Natural killer cell (primary cell): ENCODE results near the gene FGA. TPM values are rescaled to one million over a fixed set of nuclear protein-coding genes. Genes with fewer than 3 reads are reported as not detected.
A peak's percentile ranks its signal among the peaks of the same experiment; 100 is the strongest.

ENCODE experiments used
- ATAC-seq, 3 donors: fragments of 150-1000 bp in 2 of 3; fragments of 200-7000 bp in 1 of 3; cut with Tn5 transposase; 1 replicate in 1 of 3; 2 replicates in 2 of 3; pipeline ENCODE4 v1.10.0; 2021; ENCODE audit warnings: mild to moderate bottlenecking in 2 of 3, moderate library complexity in 2 of 3
- DNase-seq, 2 donors: peaks; one replicate each; pipeline versions ENCODE4 v3.0.0 to v3.0.0-alpha.2; 2013 to 2021; ENCODE audit warnings: mixed read lengths in 1 of 2
- H3K27ac ChIP-seq: one replicate; pipeline ENCODE4 v1.5.1; 2013; ENCODE audit warnings: mild to moderate bottlenecking, low read length
- H3K27me3 ChIP-seq: one replicate; pipeline ENCODE4 v1.6.1; 2013; ENCODE audit warnings: low read length; ENCODE audit not compliant: control insufficient read depth, insufficient read depth
- H3K36me3 ChIP-seq: one replicate; pipeline ENCODE4 v1.6.1; 2013; ENCODE audit warnings: low read length; ENCODE audit not compliant: control insufficient read depth, insufficient read depth
- H3K4me1 ChIP-seq: one replicate; pipeline ENCODE4 v1.6.1; 2013; ENCODE audit warnings: low read length; ENCODE audit not compliant: control insufficient read depth, insufficient read depth
- H3K4me3 ChIP-seq: one replicate; pipeline ENCODE4 v1.5.1; 2013; ENCODE audit warnings: low read length
- H3K9me3 ChIP-seq: one replicate; pipeline ENCODE4 v1.6.1; 2013; ENCODE audit warnings: low read length; ENCODE audit not compliant: control insufficient read depth, insufficient read depth
- H3K27ac Mint-ChIP-seq, 2 donors: one replicate each; pipeline ENCODE4 v1.8.0; 2022; ENCODE audit warnings: mild to moderate bottlenecking in 2 of 2, mixed read lengths in 2 of 2, moderate library complexity in 1 of 2
- H3K27me3 Mint-ChIP-seq, 2 donors: one replicate each; pipeline ENCODE4 v1.8.0; 2022; ENCODE audit warnings: low read depth in 2 of 2, mixed read lengths in 2 of 2
- H3K36me3 Mint-ChIP-seq: one replicate; pipeline ENCODE4 v1.8.0; 2022; ENCODE audit warnings: mixed read lengths
- H3K4me1 Mint-ChIP-seq, 2 donors: one replicate each; pipeline ENCODE4 v1.8.0; 2022; ENCODE audit warnings: mixed read lengths in 2 of 2
- H3K4me3 Mint-ChIP-seq: one replicate; pipeline ENCODE4 v1.8.0; 2022; ENCODE audit warnings: mild to moderate bottlenecking, moderate library complexity, mixed read lengths
- H3K9me3 Mint-ChIP-seq, 2 donors: one replicate each; pipeline ENCODE4 v1.8.0; 2022; ENCODE audit warnings: mixed read lengths in 2 of 2
- WGBS: methylation state at CpG from one replicate; pipeline ENCODE4 v1.1.7; 2013; ENCODE audit warnings: missing lambda C conversion rate; ENCODE audit not compliant: insufficient coverage; 5-methylcytosine and 5-hydroxymethylcytosine counted together
- intact Hi-C: fragments of 100-400 bp; cut with micrococcal nuclease; formaldehyde crosslinking; loops from one replicate; pipeline ENCODE4 v1.14.2; 2022
- total RNA-seq, 4 donors: library from RNA; stranded (reverse); fragments of 120-200 nt in 1 of 4; gene quantifications; one replicate each; pipeline versions ENCODE4 v1.2.3 to v1.2.4, GENCODE V29; 2013 to 2022
- TF ChIP-seq, protein P1 (sequence below): fragments of 200-600 bp; IDR thresholded peaks from one replicate; pipeline ENCODE4 v1.8.0; 2022; ENCODE audit warnings: antibody characterized with exemption

The FGA gene
- total RNA-seq, 3 donors from 2014 or later (not counting 1 experiment from before 2014, with no cell fraction given): not detected

DNA sequence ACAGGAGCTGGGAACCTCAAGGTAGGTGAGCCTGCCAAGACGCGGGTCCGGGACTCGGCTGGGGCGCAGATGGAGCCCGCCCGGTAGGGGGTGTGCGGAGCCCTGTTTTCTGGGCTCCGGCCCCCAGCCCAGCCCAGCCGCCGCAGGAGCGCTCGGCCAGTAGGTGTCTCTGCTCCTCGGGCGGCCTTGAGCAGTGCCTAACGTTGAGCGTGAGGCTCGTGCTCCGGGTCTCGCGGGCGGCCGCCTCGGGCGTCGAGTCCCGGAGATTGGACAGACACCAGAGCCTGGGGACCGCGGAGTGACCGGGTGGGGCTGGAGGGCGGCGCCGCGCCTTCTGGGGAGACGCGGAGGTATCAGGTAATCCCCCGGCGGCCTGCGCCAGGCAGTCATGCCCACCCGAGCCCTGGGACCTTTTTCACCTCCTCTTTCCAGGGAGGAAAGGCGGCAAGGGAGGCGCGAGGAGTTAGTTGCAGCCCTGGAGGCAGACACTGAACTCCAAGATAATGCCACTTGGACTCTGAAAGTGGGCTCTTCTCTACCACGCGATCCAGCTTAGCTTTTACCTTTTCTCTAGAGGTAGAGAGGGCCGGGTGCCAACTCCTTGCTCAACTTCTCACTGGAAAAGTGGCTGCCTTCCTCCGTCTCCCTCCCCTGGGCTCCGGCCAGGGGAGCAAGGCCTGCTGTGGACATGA lies 36.4 kb upstream of the FGA start:
- Mint-ChIP-seq H3K4me1 (no peaks in the 10 kb centered on the region), H3K27me3 (peaks cover 10 to 12% of the 10 kb centered on the region in 2 donors), H3K27ac (no peak overlapping the region), H3K9me3 (no peaks in the 10 kb centered on the region), H3K36me3 (no peaks in the 10 kb centered on the region), H3K4me3 (no peak overlapping the region)
- Histone ChIP-seq H3K27ac (no peak overlapping the region), H3K4me1 (peaks cover 5% of the 10 kb centered on the region), H3K36me3 (no peaks in the 10 kb centered on the region), H3K9me3 (no peaks in the 10 kb centered on the region), H3K27me3 (peaks cover 7% of the 10 kb centered on the region), H3K4me3 (no peak overlapping the region)
- TF ChIP-seq, protein P1, sequence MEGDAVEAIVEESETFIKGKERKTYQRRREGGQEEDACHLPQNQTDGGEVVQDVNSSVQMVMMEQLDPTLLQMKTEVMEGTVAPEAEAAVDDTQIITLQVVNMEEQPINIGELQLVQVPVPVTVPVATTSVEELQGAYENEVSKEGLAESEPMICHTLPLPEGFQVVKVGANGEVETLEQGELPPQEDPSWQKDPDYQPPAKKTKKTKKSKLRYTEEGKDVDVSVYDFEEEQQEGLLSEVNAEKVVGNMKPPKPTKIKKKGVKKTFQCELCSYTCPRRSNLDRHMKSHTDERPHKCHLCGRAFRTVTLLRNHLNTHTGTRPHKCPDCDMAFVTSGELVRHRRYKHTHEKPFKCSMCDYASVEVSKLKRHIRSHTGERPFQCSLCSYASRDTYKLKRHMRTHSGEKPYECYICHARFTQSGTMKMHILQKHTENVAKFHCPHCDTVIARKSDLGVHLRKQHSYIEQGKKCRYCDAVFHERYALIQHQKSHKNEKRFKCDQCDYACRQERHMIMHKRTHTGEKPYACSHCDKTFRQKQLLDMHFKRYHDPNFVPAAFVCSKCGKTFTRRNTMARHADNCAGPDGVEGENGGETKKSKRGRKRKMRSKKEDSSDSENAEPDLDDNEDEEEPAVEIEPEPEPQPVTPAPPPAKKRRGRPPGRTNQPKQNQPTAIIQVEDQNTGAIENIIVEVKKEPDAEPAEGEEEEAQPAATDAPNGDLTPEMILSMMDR: no peak
- intact Hi-C loops: no loop called here
- peak in 2 of 3 donors; percentile 46 to 74 for ATAC-seq
- 7% methylated on average over 48 of the region's 48 CpGs for WGBS
- peak in 1 of 2 donors; percentile 51 for DNase-seq

DNA sequence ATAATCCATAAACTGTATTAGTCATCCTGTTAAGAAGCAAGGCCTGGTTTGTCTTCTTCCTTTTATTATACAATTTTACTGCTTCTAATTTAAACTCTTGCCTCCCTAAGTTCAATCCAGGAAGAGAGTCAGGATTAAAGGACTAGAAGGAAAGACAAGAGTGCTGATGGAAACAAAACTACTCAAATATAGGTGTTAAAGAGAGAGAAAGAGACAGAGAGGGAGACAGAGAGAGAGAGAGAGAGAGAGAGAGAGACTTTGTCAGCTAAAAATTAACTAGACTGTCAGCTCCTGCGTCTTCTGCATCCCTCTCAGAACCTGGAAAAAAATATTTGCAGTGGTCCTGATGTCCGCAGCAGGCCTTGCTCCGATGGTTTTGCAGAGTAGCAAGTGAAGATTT lies 35.4 kb upstream of the FGA start:
- peaks cover 7% of the 10 kb centered on the region for H3K27me3 ChIP-seq
- H3K4me3 ChIP-seq: no peak overlapping the region
- no peak overlapping the region for H3K27ac Mint-ChIP-seq
- H3K4me3 Mint-ChIP-seq: no peak overlapping the region
- no peaks in the 10 kb centered on the region for H3K9me3 ChIP-seq
- peaks cover 10 to 16% of the 10 kb centered on the region in 2 donors for H3K27me3 Mint-ChIP-seq
- no peaks in the 10 kb centered on the region for H3K36me3 ChIP-seq
- H3K27ac ChIP-seq: no peak overlapping the region
- H3K36me3 Mint-ChIP-seq: no peaks in the 10 kb centered on the region
- H3K4me1 ChIP-seq: peaks cover 5% of the 10 kb centered on the region
- WGBS: 93% methylated on average over 3 of the region's 3 CpGs
- ATAC-seq (no peak), DNase-seq (no peak)
- intact Hi-C loops: no loop called here
- H3K4me1 Mint-ChIP-seq: no peaks in the 10 kb centered on the region
- no peaks in the 10 kb centered on the region for H3K9me3 Mint-ChIP-seq
- TF ChIP-seq, protein P1: no peak

DNA sequence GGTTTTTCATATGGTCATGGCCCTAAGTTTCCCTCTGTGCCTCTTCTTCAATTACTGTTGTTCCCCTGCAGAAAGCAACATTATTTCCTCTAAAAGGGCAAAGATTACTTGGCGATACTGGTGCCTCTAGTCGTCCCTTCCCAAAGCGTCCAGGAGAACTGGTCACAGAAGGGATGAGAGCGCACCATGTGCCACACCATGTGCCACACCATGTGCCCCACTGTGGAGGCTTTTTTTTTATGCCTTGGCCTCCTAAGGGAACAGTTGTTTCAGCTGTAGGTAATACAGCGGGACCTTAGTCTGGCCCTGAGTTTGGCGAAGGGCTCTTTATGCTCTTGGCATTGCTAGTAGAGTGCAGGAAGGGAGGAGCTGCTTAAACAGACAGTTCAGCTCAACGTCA lies 33.5 kb upstream of the FGA start:
- H3K9me3 ChIP-seq: no peaks in the 10 kb centered on the region
- H3K27me3 ChIP-seq: peaks cover 4% of the 10 kb centered on the region
- Mint-ChIP-seq H3K9me3 (no peaks in the 10 kb centered on the region), H3K4me3 (no peak overlapping the region), H3K27ac (no peak overlapping the region), H3K27me3 (peaks cover 10 to 13% of the 10 kb centered on the region in 2 donors), H3K36me3 (no peaks in the 10 kb centered on the region), H3K4me1 (no peaks in the 10 kb centered on the region)
- TF ChIP-seq, protein P1: no peak
- H3K4me3 ChIP-seq: no peak overlapping the region
- peaks cover 5% of the 10 kb centered on the region for H3K4me1 ChIP-seq
- H3K36me3 ChIP-seq: no peaks in the 10 kb centered on the region
- ATAC-seq: no peak
- no peak for DNase-seq
- intact Hi-C loops: no loop called here
- no peak overlapping the region for H3K27ac ChIP-seq
- 92% methylated on average over 7 of the region's 7 CpGs for WGBS

DNA sequence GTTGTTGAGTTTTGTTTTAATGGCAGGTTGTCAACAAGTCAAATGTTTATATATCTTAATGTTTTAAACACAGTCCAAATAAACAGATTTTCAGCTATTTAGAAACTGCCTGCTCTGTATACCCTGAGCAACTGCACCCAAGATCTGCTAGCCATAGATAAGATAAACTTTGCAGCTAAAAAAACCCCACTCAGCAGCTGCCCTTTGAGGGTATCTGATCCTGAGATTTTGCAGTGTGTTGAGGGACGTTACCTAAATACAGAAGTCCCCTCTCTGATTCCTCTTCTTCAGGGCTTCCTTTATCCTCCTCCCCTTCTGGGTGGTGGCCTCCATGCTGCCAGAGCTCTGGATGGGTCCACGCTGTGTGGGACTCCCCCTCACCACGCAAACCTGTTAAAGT lies 32.9 kb upstream of the FGA start:
- no peak overlapping the region for H3K27ac ChIP-seq
- Mint-ChIP-seq H3K4me1 (no peaks in the 10 kb centered on the region), H3K27ac (no peak overlapping the region), H3K36me3 (no peaks in the 10 kb centered on the region), H3K9me3 (no peaks in the 10 kb centered on the region), H3K27me3 (peaks cover 10 to 13% of the 10 kb centered on the region in 2 donors), H3K4me3 (no peak overlapping the region)
- no peaks in the 10 kb centered on the region for H3K9me3 ChIP-seq
- no peak overlapping the region for H3K4me3 ChIP-seq
- ATAC-seq: no peak
- H3K27me3 ChIP-seq: peaks cover 3% of the 10 kb centered on the region
- intact Hi-C loops: no loop called here
- TF ChIP-seq, protein P1: no peak
- 71% methylated on average over 3 of the region's 3 CpGs for WGBS
- no peak for DNase-seq
- no peaks in the 10 kb centered on the region for H3K36me3 ChIP-seq
- H3K4me1 ChIP-seq: peaks cover 5% of the 10 kb centered on the region
